NCI-H1694 treated with DMSO at 0.1 percent for 48 hours (cell line): Measurements from ENCODE around the gene OTUB2.

Experiments used
- DNase-seq: peaks from one replicate; lab custom pipeline; 2025; lab: John Stamatoyannopoulos, UW

OTUB2 gene

DNA sequence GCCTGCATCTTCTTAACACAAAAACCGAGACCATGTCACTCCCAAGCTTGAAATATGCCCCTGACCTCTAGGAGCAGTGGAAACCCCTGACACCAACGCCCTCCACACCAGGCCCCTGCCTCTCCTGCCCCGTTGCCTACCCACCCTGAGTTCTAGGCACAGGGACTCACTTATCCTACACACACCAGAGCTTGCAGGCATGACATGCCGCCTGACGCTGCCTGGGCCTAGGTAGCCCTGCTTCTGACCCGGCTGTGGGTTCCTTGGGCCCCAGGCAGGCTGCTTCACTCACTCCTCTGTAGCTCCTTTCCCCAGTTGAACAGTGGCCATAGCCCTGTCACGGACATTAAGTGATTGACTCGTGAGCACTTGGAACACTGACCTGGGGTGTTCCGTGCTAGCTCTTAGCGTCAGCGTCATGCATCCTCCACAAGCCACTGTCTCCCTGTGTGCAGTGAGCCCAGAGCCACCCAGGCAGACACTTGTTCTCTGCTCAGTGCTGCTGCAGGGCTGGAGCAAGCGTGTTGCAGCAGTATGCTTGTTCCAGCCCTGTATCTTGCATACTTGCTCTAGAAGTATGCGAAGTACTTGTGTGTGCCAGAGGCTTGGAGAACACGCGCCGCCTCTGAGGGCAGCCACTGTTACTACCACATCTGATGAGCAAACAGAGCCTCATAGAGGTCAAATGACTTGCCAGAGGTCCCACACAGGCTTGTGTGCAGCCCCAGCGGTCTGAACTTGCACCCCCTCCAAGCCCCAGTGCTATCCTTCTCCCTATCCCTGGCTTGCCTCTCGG, 15.6 kb downstream of the OTUB2 start:
- DNase-seq = no peak

DNA sequence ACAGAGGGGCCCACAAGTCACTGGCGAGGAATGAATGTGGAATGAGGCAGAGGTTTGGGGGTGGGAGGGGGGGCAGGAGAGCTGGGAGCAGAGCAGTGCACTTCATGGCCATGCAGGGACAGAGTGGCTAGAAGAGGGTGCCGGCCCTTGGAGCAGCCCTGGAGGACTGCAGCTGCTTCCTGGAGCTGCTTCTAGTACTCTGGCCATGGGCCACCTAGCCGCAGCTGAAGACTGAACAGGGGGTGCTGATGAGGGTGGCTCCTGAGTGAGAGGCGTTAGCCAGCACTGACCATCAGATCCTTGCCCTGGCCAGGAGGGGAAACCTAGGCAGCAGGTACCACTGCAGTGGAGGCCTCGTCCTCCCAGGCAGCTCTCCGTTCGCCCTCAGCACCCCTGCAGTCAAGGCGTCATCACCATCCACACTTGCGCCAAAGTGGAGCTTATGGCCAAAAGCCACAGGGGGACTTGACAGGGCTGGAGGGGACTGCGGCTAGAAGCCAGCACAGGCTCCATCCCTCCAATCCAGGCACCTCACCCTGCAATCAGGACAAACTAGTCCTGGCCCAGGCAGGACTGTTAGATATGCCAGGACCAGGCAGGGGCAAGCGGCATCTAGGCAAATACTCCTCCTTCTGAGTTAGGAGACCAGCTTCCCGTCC, 16.4 kb downstream of the OTUB2 start:
- DNase-seq = no peak

DNA sequence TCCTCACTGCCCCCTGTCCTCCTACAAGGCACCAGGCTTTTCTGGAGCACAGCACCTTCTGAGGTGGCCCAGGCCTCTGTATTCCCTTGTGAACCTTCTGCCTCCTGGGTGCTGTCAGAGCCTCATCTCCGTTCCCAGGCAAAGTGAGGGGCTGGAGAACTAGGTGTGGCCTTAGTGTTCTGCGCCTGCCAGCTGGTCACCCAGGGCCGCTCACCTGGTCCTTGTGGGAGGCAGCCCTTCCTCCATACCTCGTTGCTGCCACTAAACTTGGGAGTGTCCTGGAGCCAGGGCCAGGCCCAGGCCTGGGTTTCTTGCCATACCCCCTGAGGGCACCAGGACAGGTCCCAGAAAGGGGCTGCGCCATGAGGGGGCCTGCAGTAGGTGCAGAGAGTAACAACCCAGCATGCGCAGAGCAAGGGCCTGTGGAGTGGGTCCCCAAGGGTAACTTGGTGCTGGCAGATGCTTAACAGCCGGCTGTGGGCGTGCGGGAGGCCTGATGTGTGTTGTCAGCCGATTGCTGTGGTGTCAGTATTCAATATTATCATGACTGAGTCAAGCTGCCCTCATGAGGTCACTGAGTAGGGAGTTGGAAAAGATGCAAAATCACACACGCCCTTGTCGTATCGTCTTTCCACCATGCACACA, 17.1 kb downstream of the OTUB2 start:
- DNase-seq = no peak

DNA sequence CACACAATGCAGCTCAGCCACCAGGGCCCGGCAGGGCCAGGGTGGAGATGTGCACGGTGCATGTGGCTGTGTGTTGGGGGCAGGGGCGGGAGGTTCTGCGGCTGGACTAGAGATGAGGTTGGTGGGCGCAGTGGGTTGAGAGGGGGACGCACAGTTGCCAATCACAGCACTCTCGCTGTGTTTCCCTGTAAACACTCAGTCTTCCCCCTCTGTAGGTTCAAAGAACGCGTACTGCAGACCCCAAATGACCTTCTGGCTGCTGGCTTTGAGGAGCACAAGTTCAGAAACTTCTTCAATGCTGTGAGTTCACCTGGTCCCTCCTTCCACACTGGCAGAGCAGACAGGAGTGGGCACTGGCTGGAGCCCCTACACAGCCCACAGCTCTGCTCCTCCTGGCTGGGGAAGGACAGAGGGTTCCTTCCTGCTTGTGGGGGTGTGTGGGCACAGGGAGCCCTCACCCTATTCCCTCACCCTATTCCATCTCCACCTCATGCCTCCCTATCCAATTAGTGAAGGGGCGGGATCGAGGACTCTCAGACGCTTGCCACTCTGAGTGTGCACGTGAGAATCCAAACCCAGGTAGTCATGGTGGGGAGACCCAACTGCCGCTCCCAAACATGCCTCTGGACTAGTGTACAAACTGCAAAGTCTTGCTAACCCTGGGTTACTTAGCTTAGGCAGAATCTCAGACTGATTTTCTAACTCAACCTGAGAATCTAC, 17.8 kb downstream of the OTUB2 start:
- no peak for DNase-seq

- no peak for DNase-seq
Observed at GRCh38 chr14:94044476-94045091, 18.4 kb downstream of the OTUB2 start.

GRCh38 chr14:94045101-94045500, 19.0 kb downstream of the OTUB2 start:
- DNase-seq = no peak

DNA sequence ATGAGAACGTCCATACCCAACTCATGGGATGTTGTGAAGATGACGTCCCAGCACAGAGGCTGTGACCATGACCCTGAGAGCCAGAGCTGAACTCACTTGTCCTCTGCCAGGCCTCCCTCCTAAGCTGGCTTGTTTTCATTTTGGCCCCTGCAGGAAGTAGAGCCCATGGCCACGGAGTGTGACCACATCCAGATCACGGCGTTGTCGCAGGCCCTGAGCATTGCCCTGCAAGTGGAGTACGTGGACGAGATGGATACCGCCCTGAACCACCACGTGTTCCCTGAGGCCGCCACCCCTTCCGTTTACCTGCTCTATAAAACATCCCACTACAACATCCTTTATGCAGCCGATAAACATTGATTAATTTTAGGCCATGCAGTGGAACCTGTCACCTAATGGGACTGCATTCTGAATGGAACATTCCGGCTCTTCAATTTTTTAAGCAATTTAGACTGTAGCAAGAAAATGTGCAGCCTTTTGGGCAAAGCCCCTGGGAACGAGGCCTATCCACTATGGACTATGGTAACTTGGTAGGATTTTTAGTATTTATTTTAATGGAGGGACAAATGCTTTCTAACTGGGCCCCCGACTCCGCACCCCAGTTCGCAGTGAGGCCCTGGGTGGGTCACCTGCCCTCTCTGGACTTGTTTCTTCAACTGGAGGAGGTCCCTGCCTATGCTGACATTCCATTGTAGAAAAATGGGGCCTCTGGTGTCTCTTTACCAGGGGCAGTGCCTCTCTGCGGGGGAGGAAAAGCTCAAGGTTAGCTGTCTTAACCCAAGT, 19.6 kb downstream of the OTUB2 start:
- DNase-seq = no peak

DNA sequence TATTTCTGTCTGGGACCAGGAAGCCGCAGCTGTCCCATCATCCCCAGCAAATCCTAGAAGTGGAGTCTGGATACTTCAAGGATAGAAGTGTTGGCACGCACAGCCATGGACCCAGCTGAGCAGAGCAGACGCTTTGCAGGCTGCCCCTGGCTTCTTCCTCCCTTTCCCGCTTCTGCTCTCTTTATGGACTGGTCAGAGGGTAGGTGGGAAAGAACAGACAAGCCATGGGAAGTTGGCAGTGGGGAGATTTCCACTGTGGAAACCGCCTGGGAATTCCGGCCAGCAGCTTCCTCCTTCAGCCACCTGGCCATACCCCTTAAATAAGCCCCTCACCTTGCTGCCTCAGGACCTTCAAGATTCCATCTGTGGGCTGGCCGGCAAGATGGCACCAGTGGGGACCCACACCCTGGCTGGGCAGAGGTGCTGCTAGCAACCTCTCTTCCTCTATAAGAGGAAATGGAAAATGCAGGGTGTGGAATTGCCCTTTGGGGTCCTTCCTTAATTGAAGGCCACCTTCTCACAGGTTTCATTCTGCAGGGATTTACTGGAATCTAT, 20.6 kb downstream of the OTUB2 start:
- DNase-seq = no peak

DNA sequence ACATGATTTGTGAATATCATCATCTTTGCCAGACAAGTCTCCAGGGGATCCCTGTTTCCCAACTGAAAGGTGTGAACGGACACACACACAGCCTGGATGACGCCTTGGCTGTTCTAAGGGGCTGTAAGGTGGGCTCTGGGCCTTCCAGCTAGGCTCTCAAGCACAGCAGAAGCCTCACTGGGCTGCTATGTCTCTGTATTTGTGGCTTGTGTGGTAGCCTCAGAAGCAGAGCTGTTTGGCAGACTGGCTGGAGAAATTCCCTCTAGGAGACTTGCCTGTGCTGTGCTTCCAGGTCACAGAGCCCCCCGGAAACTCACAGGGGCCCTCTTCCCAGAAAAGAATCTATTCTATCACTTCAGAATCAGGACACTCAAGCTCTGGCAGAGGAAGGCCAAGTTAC, 21.4 kb downstream of the OTUB2 start:
- DNase-seq = no peak

GRCh38 chr14:94048691-94049624, 22.8 kb downstream of the OTUB2 start:
- no peak for DNase-seq

- no peak for DNase-seq
Observed at GRCh38 chr14:94049625-94050023, 23.5 kb downstream of the OTUB2 start.

- DNase-seq = no peak
Observed at GRCh38 chr14:94050231-94050880, 24.2 kb downstream of the OTUB2 start.

DNA sequence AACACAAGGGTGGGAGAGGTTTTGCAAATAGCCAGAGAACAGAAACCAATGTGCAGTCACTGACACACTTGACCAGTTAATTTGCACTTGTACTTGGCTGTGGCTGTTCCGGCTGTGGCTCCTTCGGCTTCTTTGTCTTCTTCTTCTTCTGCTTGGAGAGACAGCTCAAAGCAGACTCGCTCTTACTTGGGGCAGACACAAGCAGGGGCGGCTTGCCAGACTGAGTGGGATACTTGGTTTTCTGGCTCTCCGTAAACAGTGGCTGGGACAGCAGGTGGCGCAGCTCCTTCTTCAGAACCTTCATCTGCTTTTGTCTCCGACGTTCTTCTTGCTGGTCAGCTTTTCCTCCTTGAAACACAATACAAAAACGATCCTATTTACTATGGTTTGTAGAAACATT, 25.0 kb downstream of the OTUB2 start:
- peak; percentile 17 for DNase-seq

GRCh38 chr14:94051779-94052178, 25.6 kb downstream of the OTUB2 start:
- no peak for DNase-seq

DNA sequence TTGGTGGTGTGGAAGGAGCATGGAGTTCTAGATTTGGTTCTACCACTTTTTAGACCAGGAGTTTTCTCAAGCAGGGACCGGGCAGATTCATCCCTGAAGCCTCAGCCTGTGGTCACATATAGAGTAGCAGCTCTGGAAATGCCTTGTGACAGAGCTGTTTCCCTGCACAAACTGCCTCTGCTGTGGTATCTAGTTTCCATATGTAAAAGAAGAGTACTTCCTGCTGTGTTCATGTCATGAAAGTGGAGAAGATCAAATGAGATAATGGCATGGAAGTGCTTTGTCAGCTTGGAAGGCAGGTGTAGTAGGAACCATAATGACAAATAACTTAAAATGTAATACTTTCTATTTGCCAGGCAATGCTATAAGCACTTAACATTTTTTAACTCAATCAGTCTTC, 26.1 kb downstream of the OTUB2 start:
- DNase-seq = no peak

DNA sequence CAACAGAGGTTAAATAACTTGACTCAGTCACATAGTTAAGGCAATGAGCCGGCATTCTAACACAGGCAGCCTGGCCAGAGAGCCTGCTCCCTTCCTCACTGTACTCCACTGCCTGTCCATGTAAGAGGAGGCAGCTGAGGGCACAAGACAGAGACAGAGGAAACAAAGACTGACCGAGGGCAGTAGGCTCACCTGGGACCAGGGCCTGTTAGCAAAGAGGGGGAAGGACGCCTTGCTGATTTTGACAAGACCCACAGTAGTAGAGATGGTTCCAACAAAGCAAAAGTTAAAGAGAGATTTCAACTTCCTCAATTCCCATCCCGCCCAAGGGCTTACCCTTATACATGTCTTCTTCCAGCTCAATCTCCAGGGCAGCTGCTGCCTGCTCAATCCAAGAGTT, 26.5 kb downstream of the OTUB2 start:
- DNase-seq = no peak

DNA sequence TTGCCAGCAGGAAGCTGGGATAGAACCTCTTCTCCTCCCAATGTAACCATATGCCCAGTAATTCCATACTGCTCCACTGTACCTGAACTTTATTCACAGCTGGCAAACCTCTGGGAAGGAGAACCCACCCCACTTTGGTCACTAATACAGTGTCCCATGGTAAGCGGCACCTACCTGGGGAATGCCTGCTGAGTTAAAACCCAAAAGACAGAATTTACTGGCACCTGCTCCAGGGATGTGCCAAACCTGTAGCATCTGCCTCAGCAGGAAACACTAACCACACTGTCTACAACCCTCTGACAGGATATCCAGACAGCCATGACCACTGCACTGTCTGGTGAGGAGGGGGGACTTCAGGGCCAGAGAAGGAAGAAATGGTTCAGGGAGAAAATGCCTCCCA, 28.3 kb downstream of the OTUB2 start:
- DNase-seq = no peak

DNA sequence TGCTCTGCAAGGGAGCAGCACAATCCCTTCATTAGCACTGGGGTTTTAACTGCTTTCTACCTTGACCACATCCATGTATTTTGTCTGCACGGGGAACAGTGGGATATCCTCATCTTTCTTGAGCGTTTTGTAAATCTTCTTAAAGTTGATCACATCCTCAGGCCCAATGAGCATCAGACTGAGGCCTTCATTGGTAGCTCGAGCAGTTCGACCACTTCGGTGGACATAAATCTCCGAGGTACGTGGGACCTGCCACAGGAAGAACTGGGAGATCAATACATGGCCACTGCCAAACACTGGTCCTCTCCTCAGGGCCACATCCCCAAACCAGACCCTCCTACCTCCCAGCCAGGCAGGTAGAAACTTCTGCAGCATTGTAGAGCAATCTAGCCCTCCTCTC, 28.8 kb downstream of the OTUB2 start:
- DNase-seq = no peak

DNA sequence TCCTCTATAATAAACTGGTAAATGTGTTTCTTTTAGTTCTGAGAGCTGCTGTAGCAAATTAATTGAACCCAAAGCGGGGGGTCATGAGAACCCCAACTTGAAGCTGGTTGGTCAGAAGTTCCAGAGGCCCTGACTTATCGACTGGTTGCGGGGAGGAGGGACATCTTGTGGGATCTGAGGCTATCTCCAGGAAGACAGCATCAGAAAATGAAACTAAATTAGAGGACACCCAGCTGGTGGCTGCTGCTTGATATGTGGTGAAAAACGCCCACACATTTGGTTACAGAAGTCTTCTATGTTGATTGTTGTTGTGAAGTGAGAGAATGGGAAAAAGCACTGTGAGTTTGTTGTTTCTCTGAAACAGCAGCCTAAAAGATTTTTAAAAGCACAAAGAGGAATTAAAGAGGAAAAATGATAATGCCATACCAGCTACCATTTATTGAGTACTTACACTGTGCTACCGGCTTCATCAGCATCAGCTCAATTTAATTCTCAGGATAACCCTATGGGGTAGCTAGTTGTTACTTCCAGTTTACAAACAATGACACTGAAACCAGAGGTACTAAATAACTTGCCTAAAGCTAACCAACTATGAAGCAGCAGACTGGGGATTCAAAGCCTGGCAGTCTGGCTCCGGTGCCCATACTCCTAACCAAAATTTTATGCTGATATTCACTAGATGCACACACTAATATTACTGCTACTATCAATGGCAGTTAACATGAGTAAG, 30.6 kb downstream of the OTUB2 start:
- no peak for DNase-seq
